OCI-LY7 (cell line): ENCODE data around the gene FAM9B. TPM values are rescaled to one million over a fixed set of nuclear protein-coding genes. Genes with fewer than 3 reads are reported as not detected.

ENCODE experiments used
- BruUV-seq: library from RNA; stranded (reverse); fragments of 400-500 nt; replicated peaks from 2 replicates; lab custom pipeline; 2021; lab: Mats Ljungman, UMichigan
- CTCF ChIA-PET: fragments of 300-600 bp; sonication (Branson Sonifier 250); formaldehyde crosslinking; loops from one replicate; lab custom pipeline; 2022; ENCODE audit warnings: antibody characterized with exemption; ENCODE audit not compliant: unreplicated experiment; lab: Charles Lee
- POLR2A ChIA-PET: fragments of 300-600 bp; sonication (Branson Sonifier 250); formaldehyde crosslinking; loops from one replicate; lab custom pipeline; 2022; ENCODE audit warnings: antibody characterized with exemption; lab: Charles Lee
- DNase-seq: peaks from one replicate; pipeline ENCODE4 v3.0.0-alpha.2; 2015; ENCODE audit warnings: low spot score
- H2AFZ ChIP-seq: fragments of 200-600 bp; sonication (generic), shearing (Covaris generic); 2 replicates; pipeline ENCODE4 v1.6.1; 2014; ENCODE audit warnings: mild to moderate bottlenecking, antibody characterized with exemption, low read length, moderate library complexity
- H3K27ac ChIP-seq: fragments of 200-600 bp; sonication (generic); 2 replicates; pipeline ENCODE4 v1.5.1; 2014; ENCODE audit warnings: mixed run types, low read depth, mild to moderate bottlenecking, moderate library complexity, low read length, inconsistent platforms; ENCODE audit not compliant: poor library complexity, severe bottlenecking
- H3K36me3 ChIP-seq: fragments of 200-600 bp; sonication (generic); 2 replicates; pipeline ENCODE4 v1.6.1; 2014; ENCODE audit warnings: mild to moderate bottlenecking, antibody characterized with exemption, low read length, moderate library complexity, mixed read lengths; ENCODE audit not compliant: insufficient read depth
- H3K4me1 ChIP-seq: fragments of 200-600 bp; sonication (generic); 2 replicates; pipeline ENCODE4 v1.5.1; 2014; ENCODE audit warnings: mild to moderate bottlenecking, low read length; ENCODE audit not compliant: insufficient read depth, poor library complexity, severe bottlenecking
- H3K4me2 ChIP-seq: fragments of 200-600 bp; sonication (generic); 2 replicates; pipeline ENCODE4 v1.6.1; 2014; ENCODE audit warnings: mild to moderate bottlenecking, low read length
- H3K4me3 ChIP-seq: fragments of 200-600 bp; sonication (generic); 2 replicates; pipeline ENCODE4 v1.5.1; 2014; ENCODE audit warnings: mild to moderate bottlenecking, low read depth, low read length; ENCODE audit not compliant: poor library complexity, severe bottlenecking
- H3K79me2 ChIP-seq: fragments of 200-600 bp; sonication (generic); 2 replicates; pipeline ENCODE4 v1.6.1; 2016; ENCODE audit warnings: low read depth, mild to moderate bottlenecking, low read length, moderate library complexity, mixed read lengths; ENCODE audit not compliant: insufficient read depth
- H3K9me2 ChIP-seq: fragments of 200-600 bp; sonication (generic); 2 replicates; pipeline ENCODE4 v1.6.1; 2016; ENCODE audit warnings: mild to moderate bottlenecking, low read length, mixed read lengths; ENCODE audit not compliant: insufficient read depth
- H3K9me3 ChIP-seq: fragments of 200-600 bp; sonication (generic); 2 replicates; pipeline ENCODE4 v1.6.1; 2014; ENCODE audit warnings: mild to moderate bottlenecking, mixed run types, low read length, mixed read lengths
- H4K20me1 ChIP-seq: fragments of 200-600 bp; sonication (generic); 2 replicates; pipeline ENCODE4 v1.6.1; 2014; ENCODE audit warnings: mild to moderate bottlenecking, antibody characterized with exemption, low read length, moderate library complexity, mixed read lengths; ENCODE audit not compliant: insufficient read depth
- EZH2phosphoT487 ChIP-seq: fragments of 200-600 bp; sonication (generic); IDR thresholded peaks from 2 replicates; pipeline ENCODE4 v1.6.1; 2018; ENCODE audit warnings: low read depth, borderline replicate concordance, mild to moderate bottlenecking, mixed run types, antibody characterized with exemption, low read length, moderate library complexity, mixed read lengths
- intact Hi-C: fragments of 100-400 bp; cut with micrococcal nuclease; formaldehyde crosslinking; loops from one replicate; pipeline ENCODE4 v1.10.0; 2022; ENCODE audit not compliant: unreplicated experiment
- total RNA-seq, 2 experiments: library from RNA; depleted of rRNA in 1 of 2; stranded (reverse); fragments of >200 nt in 1 of 2; shearing (Covaris generic) in 1 of 2; gene quantifications; 2 replicates each; pipeline ENCODE4 v1.2.3, GENCODE V29; 2014 to 2022
- TF ChIP-seq, protein P1 (sequence below): fragments of 200-600 bp; sonication (generic); conservative IDR thresholded peaks from 2 replicates; pipeline ENCODE4 v1.5.1; 2014; ENCODE audit warnings: mild to moderate bottlenecking, antibody characterized with exemption, low read length, moderate library complexity, mixed read lengths

The FAM9B gene
- total RNA-seq, 2 experiments from 2014 or later: not detected

DNA sequence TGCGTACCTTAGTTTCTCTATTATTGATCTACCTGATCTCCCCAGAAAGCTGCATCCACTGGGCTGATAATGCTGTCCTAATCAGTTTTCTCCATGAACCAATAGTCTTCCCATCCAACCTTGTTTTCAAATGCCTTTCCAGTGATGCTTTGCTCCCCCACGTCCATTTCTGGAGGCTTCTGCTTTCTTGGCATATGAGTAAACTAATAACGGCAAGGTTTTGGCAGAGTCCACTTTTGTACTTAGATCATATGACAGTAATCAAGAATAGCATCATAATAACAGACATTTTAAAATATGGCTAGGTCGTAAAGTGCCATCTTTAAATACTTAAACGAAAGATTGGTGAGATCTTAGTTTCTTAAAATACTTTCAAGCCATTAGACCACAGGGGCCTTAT is 38.4 kb upstream of the FAM9B start:
- intact Hi-C loops: no loop called here
- no peaks in the 10 kb centered on the region for H3K79me2 ChIP-seq
- H3K9me2 ChIP-seq: no peaks in the 10 kb centered on the region
- ChIA-PET CTCF (no interaction called here), POLR2A (interaction anchor here (1.6 kb wide), 1 partner anchor 15 kb away, joined by 3 read pairs; no protein-coding TSS in a partner anchor)
- no peak overlapping the region for H3K4me2 ChIP-seq
- no peak overlapping the region for H3K4me3 ChIP-seq
- no peak overlapping the region for H2AFZ ChIP-seq
- no TSS peak for BruUV-seq
- no peaks in the 10 kb centered on the region for H3K4me1 ChIP-seq
- no peaks in the 10 kb centered on the region for H3K36me3 ChIP-seq
- H3K27ac ChIP-seq: no peak overlapping the region
- no peaks in the 10 kb centered on the region for H4K20me1 ChIP-seq
- no peaks in the 10 kb centered on the region for H3K9me3 ChIP-seq
- no peak for DNase-seq
- no peak for TF ChIP-seq EZH2phosphoT487
- TF ChIP-seq, protein P1, sequence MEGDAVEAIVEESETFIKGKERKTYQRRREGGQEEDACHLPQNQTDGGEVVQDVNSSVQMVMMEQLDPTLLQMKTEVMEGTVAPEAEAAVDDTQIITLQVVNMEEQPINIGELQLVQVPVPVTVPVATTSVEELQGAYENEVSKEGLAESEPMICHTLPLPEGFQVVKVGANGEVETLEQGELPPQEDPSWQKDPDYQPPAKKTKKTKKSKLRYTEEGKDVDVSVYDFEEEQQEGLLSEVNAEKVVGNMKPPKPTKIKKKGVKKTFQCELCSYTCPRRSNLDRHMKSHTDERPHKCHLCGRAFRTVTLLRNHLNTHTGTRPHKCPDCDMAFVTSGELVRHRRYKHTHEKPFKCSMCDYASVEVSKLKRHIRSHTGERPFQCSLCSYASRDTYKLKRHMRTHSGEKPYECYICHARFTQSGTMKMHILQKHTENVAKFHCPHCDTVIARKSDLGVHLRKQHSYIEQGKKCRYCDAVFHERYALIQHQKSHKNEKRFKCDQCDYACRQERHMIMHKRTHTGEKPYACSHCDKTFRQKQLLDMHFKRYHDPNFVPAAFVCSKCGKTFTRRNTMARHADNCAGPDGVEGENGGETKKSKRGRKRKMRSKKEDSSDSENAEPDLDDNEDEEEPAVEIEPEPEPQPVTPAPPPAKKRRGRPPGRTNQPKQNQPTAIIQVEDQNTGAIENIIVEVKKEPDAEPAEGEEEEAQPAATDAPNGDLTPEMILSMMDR: no peak

DNA sequence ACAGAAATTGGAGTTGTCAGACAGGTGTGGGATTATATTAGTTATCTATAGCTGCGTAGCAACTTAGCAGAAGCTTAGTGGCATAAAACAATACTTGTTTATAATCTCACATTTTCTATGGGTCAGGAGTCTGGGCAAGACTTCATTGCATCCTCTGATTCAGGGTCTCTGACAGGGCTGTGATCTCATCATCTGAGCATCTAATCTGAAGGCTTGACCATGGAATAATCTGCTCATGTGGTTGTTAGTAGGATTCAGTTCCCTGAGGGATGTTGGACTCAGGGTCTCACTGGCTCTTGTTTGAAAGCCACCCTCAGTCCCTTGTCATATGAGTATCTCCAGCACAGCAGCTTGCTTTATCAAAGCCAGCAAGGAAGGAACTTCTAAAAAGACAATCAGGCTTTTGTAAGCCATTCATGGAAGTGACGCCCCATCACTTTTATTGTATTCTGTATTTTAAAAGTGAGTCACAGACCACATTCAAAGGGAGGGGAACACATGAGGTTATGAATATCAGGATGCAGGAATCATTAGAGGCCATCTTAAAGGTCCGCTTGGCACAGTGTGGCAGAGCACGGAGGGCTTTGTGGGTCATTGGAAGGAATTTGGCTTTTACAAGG is 37.2 kb upstream of the FAM9B start:
- Histone ChIP-seq H3K4me1 (no peaks in the 10 kb centered on the region), H3K9me2 (no peaks in the 10 kb centered on the region), H3K27ac (no peak overlapping the region), H3K36me3 (no peaks in the 10 kb centered on the region), H2AFZ (no peak overlapping the region), H3K4me3 (no peak overlapping the region), H3K9me3 (no peaks in the 10 kb centered on the region), H3K4me2 (no peak overlapping the region), H3K79me2 (no peaks in the 10 kb centered on the region), H4K20me1 (no peaks in the 10 kb centered on the region)
- no TSS peak for BruUV-seq
- TF ChIP-seq, protein P1: no peak
- ChIA-PET CTCF (no interaction called here), POLR2A (interaction anchor here (1.3 kb wide), 1 partner anchor 16 kb away, joined by 4 read pairs; no protein-coding TSS in a partner anchor)
- intact Hi-C loops: no loop called here
- DNase-seq: no peak

DNA sequence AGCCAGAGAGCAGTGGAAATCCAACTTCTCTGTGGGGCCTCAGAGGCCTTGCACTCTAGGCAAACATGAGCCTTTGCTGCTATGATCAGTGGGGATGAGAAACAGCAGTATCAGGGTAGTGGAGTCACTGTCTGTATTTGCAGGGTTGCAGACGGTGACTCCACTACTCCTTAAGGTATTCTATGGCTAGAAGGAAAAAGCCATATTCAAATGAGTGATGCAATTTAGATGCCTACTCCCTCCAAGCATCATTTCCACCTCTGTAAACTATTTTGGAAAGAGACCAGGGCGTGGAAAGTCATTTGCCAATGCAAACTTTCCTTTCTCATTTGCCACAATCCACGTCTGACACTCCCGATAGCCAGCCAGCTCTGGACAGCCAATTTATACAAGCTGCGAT is 35.6 kb upstream of the FAM9B start:
- Histone ChIP-seq H3K9me2 (no peaks in the 10 kb centered on the region), H3K36me3 (no peaks in the 10 kb centered on the region), H3K79me2 (no peaks in the 10 kb centered on the region), H3K4me2 (no peak overlapping the region), H2AFZ (no peak overlapping the region), H3K9me3 (no peaks in the 10 kb centered on the region), H3K27ac (no peak overlapping the region), H4K20me1 (no peaks in the 10 kb centered on the region), H3K4me1 (no peaks in the 10 kb centered on the region), H3K4me3 (no peak overlapping the region)
- ChIA-PET POLR2A (interaction anchor here (1.3 kb wide), 1 partner anchor 17 kb away, joined by 4 read pairs; no protein-coding TSS in a partner anchor), CTCF (no interaction called here)
- BruUV-seq: no TSS peak
- DNase-seq: no peak
- intact Hi-C loops: no loop called here
- TF ChIP-seq EZH2phosphoT487: no peak
- TF ChIP-seq, protein P1: no peak
